Embryonic facial prominence (tissue), 1 donor: ENCODE measurements around the gene TMEM145.
"Not testable (repeated sequence)": the region's sequence is repeated elsewhere in the genome, so short reads cannot be mapped to it uniquely, and the experiment has no call there.

ENCODE experiments used
- DNase-seq: peaks from one replicate; pipeline ENCODE4 v3.0.0-alpha.2; 2016; ENCODE audit errors: extremely low spot score

The TMEM145 gene

DNA sequence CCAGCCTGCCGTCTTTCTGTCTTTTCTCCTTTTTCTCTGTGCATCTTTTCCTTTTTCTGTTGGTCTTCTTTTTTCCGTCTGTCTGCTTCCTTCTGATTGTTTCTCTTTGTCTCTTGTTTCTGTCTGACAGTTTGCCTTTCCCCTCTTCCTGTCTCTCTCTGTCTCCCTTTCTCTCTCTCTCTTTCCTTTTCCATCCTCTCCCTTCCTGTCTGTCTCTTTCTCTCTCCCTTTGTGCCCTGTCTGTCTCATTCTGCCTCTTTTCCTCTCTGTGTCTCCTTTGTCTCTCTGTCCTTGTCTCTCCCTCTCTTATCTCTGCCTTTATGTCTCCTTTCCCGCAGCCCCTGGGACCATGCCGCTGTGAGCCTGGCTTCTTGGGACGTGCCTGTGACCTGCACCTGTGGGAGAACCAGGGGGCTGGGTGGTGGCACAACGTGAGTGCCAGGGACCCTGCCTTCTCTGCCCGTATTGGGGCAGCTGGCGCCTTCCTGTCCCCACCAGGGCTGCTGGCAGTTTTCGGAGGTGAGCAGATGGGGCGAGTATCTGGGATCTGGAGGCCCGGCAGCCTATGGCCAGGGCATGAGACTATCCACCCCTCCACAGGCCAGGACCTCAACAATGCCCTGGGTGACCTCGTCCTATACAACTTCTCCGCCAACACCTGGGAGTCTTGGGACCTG lies 21.7 kb downstream of the TMEM145 start:
- DNase-seq: no peak

DNA sequence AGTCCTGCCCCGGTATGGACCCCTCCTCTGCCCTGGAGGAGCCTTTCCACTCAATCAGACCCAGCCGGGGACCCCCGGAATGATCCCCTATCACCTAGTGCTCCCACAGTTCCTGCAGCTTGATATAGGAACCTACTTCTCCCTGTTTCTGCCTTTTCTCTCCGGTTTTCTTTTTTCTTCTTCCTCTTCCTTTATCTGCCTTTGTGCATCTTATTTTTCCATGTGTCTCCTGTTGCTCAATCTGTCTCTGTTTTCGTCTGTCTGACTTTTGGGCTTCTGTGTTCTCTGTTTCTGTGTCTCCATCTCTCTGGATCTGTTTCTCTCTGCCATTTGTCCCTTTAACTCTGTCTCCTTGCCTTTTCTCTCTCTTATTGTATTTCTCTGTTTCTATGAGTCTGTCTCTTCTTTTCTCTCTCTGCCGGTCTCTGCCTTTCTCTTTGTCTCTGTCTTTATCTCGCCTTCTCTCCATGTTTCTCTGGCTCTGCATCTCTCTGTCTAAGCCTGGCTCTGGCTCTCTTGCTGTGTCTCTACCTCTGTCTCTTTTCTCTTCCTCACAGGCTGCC lies 22.3 kb downstream of the TMEM145 start:
- no peak for DNase-seq

DNA sequence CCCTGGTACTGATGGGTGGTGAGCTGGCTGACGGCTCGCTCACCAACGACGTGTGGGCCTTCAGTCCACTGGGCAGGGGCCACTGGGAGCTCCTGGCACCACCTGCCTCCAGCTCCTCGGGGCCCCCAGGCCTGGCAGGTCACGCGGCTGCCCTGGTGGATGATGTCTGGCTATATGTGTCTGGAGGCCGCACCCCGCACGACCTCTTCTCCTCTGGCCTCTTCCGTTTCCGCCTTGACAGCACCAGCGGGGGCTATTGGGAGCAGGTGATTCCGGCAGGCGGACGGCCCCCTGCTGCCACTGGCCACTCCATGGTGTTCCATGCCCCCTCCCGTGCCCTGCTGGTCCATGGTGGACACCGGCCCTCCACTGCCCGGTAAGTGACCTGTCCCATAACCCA lies 22.9 kb downstream of the TMEM145 start:
- DNase-seq: no peak

DNA sequence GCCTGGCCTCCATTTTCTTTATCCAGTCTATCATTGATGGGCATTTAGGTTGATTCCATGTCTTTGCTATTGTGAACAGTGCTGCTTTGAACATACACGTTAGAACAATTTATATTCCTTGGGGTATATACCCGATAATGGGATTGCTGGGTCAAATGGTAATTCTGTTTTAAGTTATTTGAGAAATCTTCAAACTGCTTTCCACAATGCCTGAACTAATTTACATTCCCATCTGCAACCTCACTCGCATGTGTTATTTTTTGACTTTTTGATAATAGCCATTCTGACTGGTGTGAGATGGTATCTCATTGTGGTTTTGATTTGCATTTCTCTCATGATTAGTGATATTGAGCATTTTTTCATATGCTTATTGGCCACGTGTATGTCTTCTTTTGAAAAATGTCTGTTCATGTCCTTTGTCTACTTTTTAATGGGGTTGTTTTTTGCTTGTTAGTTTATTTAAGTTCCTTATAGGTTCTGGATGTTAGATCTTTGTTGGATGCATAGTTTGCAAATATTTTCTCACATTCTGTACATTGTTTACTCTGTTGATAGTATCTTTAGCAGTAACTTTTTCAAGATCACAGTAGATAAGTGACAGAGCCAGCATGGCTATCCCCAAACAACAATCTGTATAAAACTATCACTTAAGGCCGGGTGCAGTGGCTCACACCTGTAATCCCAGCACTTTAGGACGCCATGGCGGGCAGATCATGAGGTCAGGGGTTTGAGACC lies 26.2 kb downstream of the TMEM145 start:
- DNase-seq: not testable (repeated sequence)

DNA sequence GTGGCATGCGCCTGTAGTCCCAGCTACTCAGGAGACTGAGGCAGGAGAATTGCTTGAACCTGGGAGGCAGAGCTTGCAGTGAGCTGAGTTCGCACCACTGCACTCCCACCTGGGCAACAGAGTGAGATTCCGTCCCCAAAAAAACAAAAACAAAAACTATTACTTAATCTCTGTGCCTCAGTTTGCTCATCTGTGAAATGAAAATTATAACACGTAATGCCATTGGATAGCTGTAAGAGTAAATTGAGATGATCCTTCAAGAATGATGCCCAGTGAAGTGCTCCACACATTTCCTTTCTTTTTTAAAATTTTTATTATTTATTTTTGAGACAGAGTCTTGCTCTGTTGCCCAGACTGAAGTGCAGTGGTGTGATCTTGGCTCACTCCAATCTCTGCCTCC lies 26.8 kb downstream of the TMEM145 start:
- DNase-seq: not testable (repeated sequence)

DNA sequence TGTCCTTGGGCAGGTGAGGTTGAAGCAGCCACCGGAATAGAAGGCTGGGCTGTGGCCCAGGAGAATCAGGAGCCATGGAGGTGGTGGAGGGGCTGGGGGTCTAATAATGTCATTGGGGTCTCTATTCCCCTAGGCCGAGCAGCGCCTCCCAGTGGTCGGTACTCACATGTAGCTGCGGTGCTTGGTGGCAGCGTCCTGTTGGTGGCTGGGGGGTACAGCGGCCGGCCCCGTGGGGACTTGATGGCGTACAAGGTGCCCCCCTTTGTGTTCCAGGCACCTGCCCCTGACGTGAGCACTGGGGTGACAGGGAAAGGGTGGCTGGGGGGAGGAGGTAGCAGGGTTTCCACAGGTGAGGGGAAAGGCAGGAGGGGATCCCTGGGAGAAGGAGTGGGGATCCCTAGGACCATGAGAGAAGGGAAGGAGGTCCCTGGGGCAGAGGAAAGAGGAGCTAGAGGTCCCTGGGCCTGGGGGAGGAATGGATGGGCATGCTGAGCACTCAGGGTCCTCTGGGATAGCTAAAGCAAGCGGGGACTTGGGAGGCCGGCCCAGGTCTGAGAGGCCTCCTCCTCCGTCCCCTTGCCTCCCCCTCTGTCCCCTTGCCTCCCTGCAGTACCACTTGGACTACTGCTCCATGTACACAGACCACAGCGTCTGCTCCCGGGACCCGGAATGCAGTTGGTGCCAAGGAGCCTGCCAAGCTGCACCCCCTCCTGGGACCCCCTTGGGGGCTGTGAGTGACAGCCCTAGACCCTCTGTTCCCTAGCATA lies 30.4 kb downstream of the TMEM145 start:
- DNase-seq: no peak

DNA sequence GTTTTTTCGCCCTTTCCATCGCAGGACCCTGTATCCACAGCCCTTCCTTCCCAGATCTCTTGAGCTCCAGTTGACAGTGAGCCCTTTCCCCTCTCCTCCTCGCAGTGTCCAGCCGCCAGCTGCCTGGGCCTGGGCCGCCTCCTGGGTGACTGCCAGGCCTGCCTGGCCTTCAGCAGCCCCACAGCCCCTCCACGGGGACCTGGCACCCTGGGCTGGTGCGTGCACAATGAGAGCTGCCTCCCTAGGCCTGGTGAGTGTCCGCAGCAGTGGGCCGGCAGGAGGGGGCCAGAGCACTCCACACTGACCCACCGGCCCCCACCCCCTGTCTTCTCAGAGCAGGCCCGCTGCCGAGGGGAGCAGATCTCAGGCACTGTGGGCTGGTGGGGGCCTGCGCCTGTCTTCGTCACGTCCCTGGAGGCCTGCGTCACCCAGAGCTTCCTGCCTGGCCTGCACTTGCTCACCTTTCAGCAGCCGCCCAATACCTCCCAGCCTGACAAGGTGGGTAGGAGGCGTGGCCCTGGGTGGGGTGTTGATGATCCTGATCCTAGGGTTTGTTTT lies 31.3 kb downstream of the TMEM145 start:
- no peak for DNase-seq

DNA sequence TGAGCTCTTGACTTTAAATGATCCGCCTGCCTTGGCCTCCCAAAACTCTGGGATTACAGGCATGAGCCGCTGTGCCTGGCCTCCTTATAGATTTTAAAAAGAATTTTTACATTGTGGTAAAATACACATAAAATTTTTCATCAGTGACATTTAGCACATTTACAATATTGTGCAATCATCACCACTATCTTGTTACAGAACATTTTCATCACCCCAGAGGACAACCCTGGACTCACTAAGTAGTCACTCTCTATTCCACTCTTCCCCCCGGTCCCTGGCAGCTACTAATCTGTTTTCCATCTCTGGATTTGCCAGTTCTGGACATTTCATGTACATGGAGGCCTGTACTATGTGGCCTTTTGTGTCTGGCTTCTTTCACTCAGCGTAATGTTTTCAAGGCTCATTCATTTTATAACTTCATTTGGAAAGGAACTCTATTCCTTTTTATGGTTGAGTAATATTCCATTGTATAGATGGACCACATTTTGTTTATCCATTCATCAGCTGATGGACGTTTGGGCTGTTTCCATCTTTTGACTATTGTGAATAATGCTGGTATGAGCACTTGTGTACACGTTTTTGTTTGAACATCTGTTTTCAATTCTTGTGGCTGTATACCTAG lies 32.2 kb downstream of the TMEM145 start:
- DNase-seq: no peak

DNA sequence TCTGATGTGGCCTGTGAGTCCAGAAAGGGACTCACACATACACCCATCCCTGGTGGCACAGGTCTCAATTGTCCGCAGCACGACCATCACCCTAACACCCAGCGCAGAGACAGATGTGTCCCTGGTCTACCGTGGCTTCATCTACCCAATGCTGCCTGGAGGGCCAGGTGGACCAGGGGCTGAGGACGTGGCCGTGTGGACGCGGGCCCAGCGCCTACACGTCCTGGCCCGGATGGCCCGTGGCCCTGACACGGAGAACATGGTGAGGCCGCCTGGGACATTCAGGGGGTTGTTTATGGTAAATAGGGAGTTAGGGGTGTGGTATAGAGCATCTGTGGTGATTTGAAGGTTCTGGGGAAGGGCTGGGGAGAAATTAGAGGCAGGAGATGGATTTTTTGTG lies 35.1 kb downstream of the TMEM145 start:
- DNase-seq: no peak

DNA sequence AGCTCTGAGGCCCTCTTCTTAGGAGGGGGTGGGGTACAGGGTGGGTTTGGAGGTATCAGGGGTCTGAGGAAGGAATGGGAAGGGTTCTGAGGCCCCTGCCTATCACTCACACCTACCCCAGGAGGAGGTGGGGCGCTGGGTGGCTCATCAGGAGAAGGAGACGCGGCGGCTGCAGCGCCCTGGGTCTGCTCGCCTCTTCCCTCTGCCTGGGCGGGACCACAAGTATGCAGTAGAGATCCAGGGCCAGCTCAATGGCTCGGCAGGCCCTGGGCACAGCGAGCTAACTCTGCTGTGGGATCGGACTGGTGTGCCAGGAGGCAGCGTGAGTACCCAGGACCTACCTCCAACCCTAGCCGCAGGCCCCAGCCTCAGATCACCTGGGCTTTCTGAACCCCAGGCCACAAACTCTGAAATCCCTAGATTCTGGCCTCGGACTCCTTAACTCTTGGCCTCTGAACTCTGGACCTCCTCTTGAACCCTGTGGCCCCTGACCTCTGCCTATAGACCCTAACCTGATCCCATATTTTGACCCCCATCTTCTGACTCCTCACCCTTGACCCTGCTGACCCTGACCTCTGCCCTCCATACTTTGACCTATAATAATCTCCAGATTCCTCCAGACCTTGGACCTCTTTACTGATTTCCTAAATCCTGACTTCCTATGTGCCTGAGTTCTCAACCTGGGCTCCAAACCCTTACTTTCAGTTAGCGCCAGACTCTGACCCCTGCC lies 36.4 kb downstream of the TMEM145 start:
- DNase-seq: no peak

DNA sequence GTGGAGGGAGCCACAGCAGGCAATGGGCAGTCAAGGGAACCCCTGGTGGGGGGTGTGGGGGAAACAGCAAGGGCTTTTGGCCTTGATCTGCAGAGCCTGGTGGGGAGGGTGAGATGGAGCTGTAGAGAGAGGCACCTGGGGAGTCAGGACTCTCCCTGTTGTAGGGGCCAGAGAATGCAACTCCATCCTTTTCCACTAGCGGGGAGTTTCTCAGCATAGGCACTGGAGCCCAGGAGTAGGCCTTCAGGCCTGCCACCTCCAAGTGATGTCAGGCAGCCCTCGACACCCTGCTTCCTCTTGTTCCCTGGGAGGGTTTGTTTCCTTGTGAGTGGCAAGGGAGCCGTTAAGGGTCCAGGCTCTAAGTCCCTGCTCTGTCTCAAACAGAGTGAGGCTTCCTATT lies 37.3 kb downstream of the TMEM145 start:
- DNase-seq: no peak

DNA sequence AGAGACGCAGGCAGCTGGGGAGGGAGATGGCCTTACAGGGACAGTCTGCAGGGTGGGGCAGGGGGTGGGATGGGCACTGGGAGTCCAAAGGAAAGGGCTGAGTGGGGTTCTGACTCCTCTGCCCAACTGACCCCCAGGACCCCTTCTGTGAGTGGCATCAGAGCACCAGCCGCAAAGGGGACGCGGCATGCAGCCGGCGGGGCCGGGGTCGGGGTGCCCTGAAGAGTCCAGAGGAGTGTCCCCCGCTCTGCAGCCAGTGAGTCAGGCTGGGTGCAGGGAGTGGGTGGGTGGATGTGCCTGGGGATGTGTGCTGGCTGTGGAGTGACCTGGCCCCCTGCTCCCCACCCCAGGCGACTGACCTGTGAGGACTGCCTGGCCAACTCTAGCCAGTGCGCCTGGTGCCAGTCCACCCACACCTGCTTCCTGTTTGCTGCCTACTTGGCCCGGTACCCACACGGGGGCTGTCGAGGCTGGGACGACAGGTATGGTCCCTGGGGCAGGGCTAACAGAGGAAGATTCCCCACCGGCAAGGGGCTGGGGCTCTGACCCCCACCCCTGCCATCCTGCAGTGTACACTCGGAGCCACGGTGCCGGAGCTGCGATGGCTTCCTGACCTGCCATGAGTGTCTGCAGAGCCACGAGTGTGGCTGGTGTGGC lies 38.1 kb downstream of the TMEM145 start:
- no peak for DNase-seq

DNA sequence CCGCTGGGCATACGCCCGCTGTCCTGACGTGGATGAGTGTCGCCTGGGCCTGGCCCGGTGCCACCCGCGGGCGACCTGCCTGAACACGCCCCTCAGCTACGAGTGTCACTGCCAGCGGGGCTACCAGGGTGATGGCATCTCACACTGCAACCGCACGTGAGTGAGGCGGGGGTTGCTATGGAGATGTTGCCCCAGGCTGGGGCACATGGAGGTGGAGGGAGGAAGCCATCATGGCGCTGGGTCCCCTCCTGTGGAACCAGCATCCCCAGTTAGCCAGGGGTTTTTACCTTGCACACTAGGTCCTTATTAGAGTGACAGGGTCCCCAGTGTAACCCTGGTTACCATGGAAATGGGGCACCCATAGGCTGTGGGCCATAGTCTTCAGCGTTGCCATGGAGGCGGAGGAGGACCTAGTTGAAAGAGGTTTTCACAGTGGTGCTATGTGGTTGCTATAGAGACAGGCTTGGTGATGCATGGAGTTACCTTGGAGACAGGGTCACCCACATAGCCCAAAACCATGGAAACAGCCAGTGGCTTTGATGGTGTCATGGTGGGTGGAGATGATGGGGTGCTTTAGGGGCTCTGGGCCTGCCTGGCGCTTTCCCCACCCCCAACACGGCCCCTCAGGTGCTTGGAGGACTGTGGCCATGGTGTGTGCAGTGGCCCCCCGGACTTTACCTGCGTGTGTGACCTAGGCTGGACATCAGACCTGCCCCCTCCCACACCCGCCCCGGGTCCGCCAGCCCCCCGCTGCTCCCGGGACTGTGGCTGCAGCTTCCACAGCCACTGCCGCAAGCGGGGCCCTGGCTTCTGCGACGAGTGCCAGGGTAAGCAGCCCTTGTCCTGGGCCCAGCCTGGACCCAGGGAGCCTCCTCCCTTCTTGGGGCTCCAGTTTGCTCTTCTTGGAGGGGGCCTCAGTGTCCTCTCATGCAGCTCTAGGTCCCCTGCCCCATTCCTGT lies 39.5 kb downstream of the TMEM145 start:
- DNase-seq: no peak

DNA sequence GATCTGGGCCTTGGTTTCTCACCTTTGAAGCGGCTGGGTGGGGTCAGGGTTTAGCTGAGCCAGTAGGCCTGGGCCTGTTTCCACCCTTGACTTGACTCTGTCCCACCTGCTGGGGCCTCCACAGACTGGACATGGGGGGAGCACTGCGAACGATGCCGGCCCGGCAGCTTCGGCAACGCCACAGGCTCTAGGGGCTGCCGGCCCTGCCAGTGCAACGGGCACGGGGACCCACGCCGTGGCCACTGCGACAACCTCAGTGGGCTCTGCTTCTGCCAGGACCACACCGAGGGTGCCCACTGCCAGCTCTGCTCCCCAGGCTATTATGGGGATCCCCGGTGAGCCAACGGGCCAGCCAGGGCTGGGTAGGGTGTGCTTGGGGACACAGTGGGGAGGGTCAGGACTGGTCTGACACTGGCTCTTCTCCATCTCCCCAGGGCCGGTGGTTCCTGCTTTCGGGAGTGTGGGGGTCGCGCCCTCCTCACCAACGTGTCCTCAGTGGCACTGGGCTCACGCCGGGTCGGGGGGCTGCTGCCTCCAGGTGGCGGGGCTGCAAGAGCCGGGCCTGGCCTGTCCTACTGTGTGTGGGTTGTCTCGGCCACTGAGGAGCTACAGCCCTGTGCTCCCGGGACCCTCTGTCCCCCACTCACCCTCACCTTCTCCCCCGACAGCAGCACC lies 40.4 kb downstream of the TMEM145 start:
- no peak for DNase-seq

DNA sequence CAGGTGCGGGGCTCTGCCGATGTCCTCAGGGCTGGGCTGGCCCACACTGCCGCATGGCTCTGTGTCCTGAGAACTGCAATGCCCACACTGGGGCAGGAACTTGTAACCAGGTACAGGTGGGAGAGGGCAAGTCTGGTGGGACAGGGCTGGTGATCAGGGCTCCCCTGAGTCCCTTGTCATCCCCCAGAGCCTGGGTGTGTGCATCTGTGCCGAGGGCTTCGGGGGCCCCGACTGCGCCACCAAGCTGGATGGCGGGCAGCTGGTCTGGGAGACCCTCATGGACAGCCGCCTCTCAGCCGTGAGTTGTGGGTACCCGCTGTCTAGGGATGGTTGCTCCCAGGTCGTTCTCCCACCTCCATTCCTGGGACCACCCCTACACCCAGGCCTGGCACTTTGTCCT lies 42.8 kb downstream of the TMEM145 start:
- no peak for DNase-seq

DNA sequence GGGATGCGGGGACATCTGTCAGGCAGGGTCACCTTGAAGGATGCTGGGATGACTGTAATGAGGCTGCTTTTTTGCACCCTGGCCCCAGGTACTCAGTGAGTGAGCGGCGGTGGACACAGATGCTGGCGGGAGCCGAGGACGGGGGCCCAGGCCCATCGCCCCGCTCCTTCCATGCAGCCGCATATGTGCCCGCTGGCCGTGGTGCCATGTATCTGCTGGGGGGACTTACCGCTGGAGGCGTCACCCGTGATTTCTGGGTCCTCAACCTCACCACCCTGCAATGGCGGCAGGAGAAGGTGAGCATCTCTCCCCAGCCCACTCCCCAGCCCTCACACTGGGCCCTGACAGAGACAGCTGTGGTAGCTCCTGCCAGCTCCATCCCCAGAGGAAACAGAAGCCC lies 43.6 kb downstream of the TMEM145 start:
- DNase-seq: no peak

DNA sequence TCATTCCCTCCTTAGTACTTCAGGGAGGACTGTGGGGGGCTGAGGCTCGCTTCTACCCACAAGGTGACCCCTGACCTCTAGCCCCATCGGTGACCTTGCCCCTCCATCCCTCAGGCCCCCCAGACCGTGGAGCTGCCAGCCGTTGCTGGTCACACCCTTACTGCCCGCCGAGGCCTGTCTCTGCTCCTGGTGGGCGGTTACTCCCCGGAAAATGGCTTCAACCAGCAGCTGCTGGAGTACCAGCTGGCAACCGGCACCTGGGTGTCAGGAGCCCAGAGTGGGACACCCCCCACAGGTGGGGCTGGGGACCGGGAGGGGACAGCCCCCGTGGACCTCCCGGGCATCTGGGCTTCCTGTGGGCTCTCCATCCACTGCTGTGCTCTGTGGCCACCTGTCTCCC lies 44.2 kb downstream of the TMEM145 start:
- no peak for DNase-seq

DNA sequence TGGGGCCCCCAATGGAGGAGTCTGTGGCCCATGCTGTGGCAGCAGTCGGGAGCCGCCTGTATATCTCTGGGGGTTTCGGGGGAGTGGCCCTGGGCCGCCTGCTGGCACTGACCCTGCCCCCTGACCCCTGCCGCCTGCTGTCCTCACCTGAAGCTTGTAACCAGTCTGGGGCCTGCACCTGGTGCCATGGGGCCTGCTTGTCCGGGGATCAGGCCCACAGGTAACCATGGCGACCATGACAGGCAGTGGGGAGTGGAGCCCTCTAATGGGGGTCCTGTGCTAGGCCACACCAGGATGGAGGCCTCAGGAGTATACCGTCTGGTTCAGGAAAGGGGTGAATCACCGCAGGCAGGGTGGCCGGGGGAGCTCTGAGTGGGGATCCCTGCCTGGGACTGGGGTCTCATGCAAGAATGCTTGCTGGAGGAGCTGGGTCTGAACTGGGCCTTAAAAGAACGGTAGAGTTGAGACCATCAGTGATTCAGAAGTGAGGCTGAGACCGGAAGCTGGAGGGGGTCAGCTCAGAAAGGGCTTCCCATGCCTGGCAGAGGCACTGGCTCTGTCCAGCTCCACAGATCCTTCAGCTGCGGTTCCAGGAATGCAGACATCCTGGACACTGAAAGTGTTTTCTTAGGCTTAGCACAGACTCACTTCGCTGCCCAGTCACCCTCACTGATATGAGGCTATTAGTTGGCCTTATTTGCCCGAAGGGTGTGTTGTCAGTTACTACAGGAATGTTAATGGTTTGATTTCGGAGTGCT lies 47.9 kb downstream of the TMEM145 start:
- no peak for DNase-seq
